Suprapubic skin (tissue), 4 donors: ENCODE results near the gene MMS22L. TPM values are rescaled to one million over a fixed set of nuclear protein-coding genes. Genes with fewer than 3 reads are reported as not detected.

ENCODE experiments used
- DNase-seq, 2 donors: peaks; one replicate each; pipeline ENCODE4 v3.0.0-alpha.2; 2019; ENCODE audit warnings: low spot score in 2 of 2
- H3K27ac ChIP-seq: fragments of 200-600 bp; sonication (generic); one replicate; pipeline ENCODE4 v1.5.1; 2019
- H3K27me3 ChIP-seq: fragments of 200-600 bp; sonication (generic); one replicate; pipeline ENCODE4 v1.5.1; 2019
- H3K36me3 ChIP-seq: fragments of 200-600 bp; sonication (generic); one replicate; pipeline ENCODE4 v1.5.1; 2019
- H3K4me1 ChIP-seq: fragments of 200-600 bp; sonication (generic); one replicate; pipeline ENCODE4 v1.5.1; 2019
- H3K4me3 ChIP-seq: fragments of 200-600 bp; sonication (generic); one replicate; pipeline ENCODE4 v1.5.1; 2019; ENCODE audit warnings: mild to moderate bottlenecking
- H3K9me3 ChIP-seq: fragments of 200-600 bp; sonication (generic); one replicate; pipeline ENCODE4 v1.5.1; 2019
- CTCF ChIP-seq, 2 donors: fragments of 200-600 bp in 1 of 2; fragments of 450-650 bp in 1 of 2; sonication (generic) in 1 of 2; IDR thresholded peaks; one replicate each; pipeline ENCODE4 v1.5.1; 2016 to 2019; ENCODE audit warnings: antibody characterized with exemption in 2 of 2, mild to moderate bottlenecking in 1 of 2, moderate library complexity in 1 of 2
- EP300 ChIP-seq: sonication (generic); formaldehyde crosslinking; IDR thresholded peaks from one replicate; pipeline ENCODE4 v1.6.1; 2017; ENCODE audit warnings: antibody characterized with exemption
- POLR2A ChIP-seq, 2 donors: fragments of 450-650 bp; IDR thresholded peaks; one replicate each; pipeline ENCODE4 v1.6.1; 2017; ENCODE audit warnings: antibody characterized with exemption in 2 of 2, mild to moderate bottlenecking in 2 of 2, moderate library complexity in 2 of 2
- POLR2AphosphoS5 ChIP-seq, 3 donors: sonication (generic); formaldehyde crosslinking; IDR thresholded peaks; one replicate each; pipeline ENCODE4 v1.6.1; 2017; ENCODE audit warnings: antibody characterized with exemption in 3 of 3
- WGBS: methylation state at CpG from one replicate; pipeline ENCODE4 v1.1.5; 2018; 5-methylcytosine and 5-hydroxymethylcytosine counted together
- total RNA-seq, 4 donors: library from RNA; depleted of rRNA; stranded (reverse); fragments of >200 nt; gene quantifications; one replicate each; pipeline ENCODE4 v1.1.0, GENCODE V29; 2016

MMS22L gene
- total RNA-seq, 4 donors from 2014 or later: 7.5 to 15.7 (median 10.0) TPM

GRCh38 chr6:97195117-97195516 is 87.9 kb downstream of the MMS22L start:
- H3K9me3 ChIP-seq: no peaks in the 10 kb centered on the region
- H3K4me1 ChIP-seq: no peaks in the 10 kb centered on the region
- H3K27me3 ChIP-seq: no peaks in the 10 kb centered on the region
- H3K27ac ChIP-seq: no peak overlapping the region
- TF ChIP-seq POLR2AphosphoS5 (IDR thresholded peaks at IDR 0.05): no peak
- no peak for TF ChIP-seq CTCF (IDR thresholded peaks at IDR 0.05)
- no peak for TF ChIP-seq EP300
- peaks cover 3% of the 10 kb centered on the region for H3K36me3 ChIP-seq
- WGBS: 45% methylated on average over 1 of the region's 1 CpG
- no peak overlapping the region for H3K4me3 ChIP-seq
- DNase-seq: no peak

GRCh38 chr6:97189767-97190166 is 93.2 kb downstream of the MMS22L start:
- Histone ChIP-seq H3K4me1 (no peaks in the 10 kb centered on the region), H3K36me3 (peaks cover 3% of the 10 kb centered on the region), H3K27me3 (no peaks in the 10 kb centered on the region), H3K9me3 (no peaks in the 10 kb centered on the region), H3K4me3 (no peak overlapping the region), H3K27ac (no peak overlapping the region)
- no peak for TF ChIP-seq EP300
- TF ChIP-seq POLR2A (IDR thresholded peaks at IDR 0.05): no peak
- TF ChIP-seq CTCF (IDR thresholded peaks at IDR 0.05): no peak
- TF ChIP-seq POLR2AphosphoS5 (IDR thresholded peaks at IDR 0.05): no peak
- 66% methylated on average over 1 of the region's 1 CpG for WGBS
- DNase-seq: no peak

- Histone ChIP-seq H3K36me3 (no peaks in the 10 kb centered on the region), H3K4me1 (no peaks in the 10 kb centered on the region), H3K27ac (no peak overlapping the region), H3K27me3 (no peaks in the 10 kb centered on the region), H3K9me3 (no peaks in the 10 kb centered on the region), H3K4me3 (no peak overlapping the region)
- TF ChIP-seq CTCF (IDR thresholded peaks at IDR 0.05): no peak
- TF ChIP-seq EP300: no peak
- TF ChIP-seq POLR2AphosphoS5 (IDR thresholded peaks at IDR 0.05): no peak
- TF ChIP-seq POLR2A (IDR thresholded peaks at IDR 0.05): no peak
- DNase-seq: no peak
These were observed 95.1 kb downstream of the MMS22L start for GRCh38 chr6:97187951-97188350.

GRCh38 chr6:97186416-97186999 is 96.5 kb downstream of the MMS22L start:
- Histone ChIP-seq H3K4me3 (no peak overlapping the region), H3K9me3 (no peaks in the 10 kb centered on the region), H3K27ac (no peak overlapping the region), H3K27me3 (no peaks in the 10 kb centered on the region), H3K4me1 (no peaks in the 10 kb centered on the region), H3K36me3 (no peaks in the 10 kb centered on the region)
- TF ChIP-seq CTCF (IDR thresholded peaks at IDR 0.05): peak; percentile 49 to 72
- TF ChIP-seq POLR2A (IDR thresholded peaks at IDR 0.05): no peak
- DNase-seq: no peak
- 26% methylated on average over 3 of the region's 3 CpGs for WGBS

DNA sequence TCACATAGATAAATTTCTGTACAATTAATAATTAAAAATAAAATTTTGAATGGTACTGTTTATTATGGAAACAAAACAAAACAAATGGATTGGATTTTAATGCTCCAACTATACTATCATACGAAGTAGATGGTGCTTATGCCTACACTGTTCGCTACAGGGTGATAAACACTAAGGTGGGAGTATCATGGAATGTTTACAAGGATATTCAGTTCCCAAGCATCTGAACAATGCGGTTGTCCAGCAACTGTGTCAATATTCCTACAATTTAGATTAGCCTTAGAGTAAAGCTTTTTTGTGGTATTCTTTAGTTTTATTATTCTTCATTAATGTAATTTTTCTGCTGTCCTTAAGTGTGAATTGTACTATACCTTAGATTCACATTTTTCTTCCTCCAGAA is 105.1 kb downstream of the MMS22L start:
- Histone ChIP-seq H3K36me3 (peaks cover 5% of the 10 kb centered on the region), H3K4me1 (no peaks in the 10 kb centered on the region), H3K4me3 (no peak overlapping the region), H3K27me3 (no peaks in the 10 kb centered on the region), H3K9me3 (no peaks in the 10 kb centered on the region), H3K27ac (no peak overlapping the region)
- TF ChIP-seq EP300 (no peak), POLR2AphosphoS5 (IDR thresholded peaks at IDR 0.05) (no peak), POLR2A (IDR thresholded peaks at IDR 0.05) (no peak), CTCF (IDR thresholded peaks at IDR 0.05) (no peak)
- DNase-seq: no peak
- WGBS: 95% methylated on average over 3 of the region's 3 CpGs
